Measurements from ENCODE around the gene CLK1.
A peak's percentile ranks its signal among the peaks of the same experiment; 100 is the strongest.
"Not testable (repeated sequence)": the region's sequence is repeated elsewhere in the genome, so short reads cannot be mapped to it uniquely, and the experiment has no call there.

Gene CLK1

GRCh38 chr2:200851398-200852248 is 12.8 kb downstream of the CLK1 start:
- DNase-seq (ENCODE audit: low spot score), result no peak

GRCh38 chr2:200850512-200851256 is 13.8 kb downstream of the CLK1 start:
- DNase-seq (ENCODE audit: low spot score), result no peak

GRCh38 chr2:200847939-200848338 is 16.5 kb downstream of the CLK1 start:
- DNase-seq (ENCODE audit: low spot score), result no peak

GRCh38 chr2:200847269-200847668 is 17.2 kb downstream of the CLK1 start:
- DNase-seq (ENCODE audit: low spot score), result no peak

GRCh38 chr2:200845669-200846325 is 18.7 kb downstream of the CLK1 start:
- no peak for DNase-seq (ENCODE audit: low spot score)

- DNase-seq (ENCODE audit: low spot score), result no peak
Observed at GRCh38 chr2:200845194-200845593, 19.3 kb downstream of the CLK1 start.

- DNase-seq (ENCODE audit: low spot score), result no peak
Observed at GRCh38 chr2:200843993-200844948, 20.2 kb downstream of the CLK1 start.

- DNase-seq (ENCODE audit: low spot score), result no peak
Observed at GRCh38 chr2:200839513-200839912, 24.9 kb downstream of the CLK1 start.

- no peak for DNase-seq (ENCODE audit: low spot score)
Observed at GRCh38 chr2:200834701-200835100, 29.8 kb downstream of the CLK1 start.

GRCh38 chr2:200829258-200829655 is 35.2 kb downstream of the CLK1 start:
- no peak for DNase-seq (ENCODE audit: low spot score)

GRCh38 chr2:200828572-200829257 is 35.7 kb downstream of the CLK1 start:
- DNase-seq (ENCODE audit: low spot score), result no peak

GRCh38 chr2:200828104-200828503 is 36.4 kb downstream of the CLK1 start:
- no peak for DNase-seq (ENCODE audit: low spot score)

- no peak for DNase-seq (ENCODE audit: low spot score)
Observed at GRCh38 chr2:200821686-200822245, 42.7 kb downstream of the CLK1 start.

GRCh38 chr2:200820573-200821234 is 43.8 kb downstream of the CLK1 start:
- no peak for DNase-seq (ENCODE audit: low spot score)

GRCh38 chr2:200818732-200819131 is 45.7 kb downstream of the CLK1 start:
- DNase-seq (ENCODE audit: low spot score), result not testable (repeated sequence)

- no peak for DNase-seq (ENCODE audit: low spot score)
Observed at GRCh38 chr2:200814917-200815316, 49.5 kb downstream of the CLK1 start.

GRCh38 chr2:200814276-200814815 is 50.1 kb downstream of the CLK1 start:
- peak; percentile 54 for DNase-seq (ENCODE audit: low spot score)

- peak; percentile 57 for DNase-seq (ENCODE audit: low spot score)
Observed at GRCh38 chr2:200812122-200813022, 52.1 kb downstream of the CLK1 start.
